GM21390 (cell line): ENCODE results near the gene CYB561D2.

Experiments used
- ATAC-seq: cut with Tn5 transposase; IDR thresholded peaks from one replicate; pipeline ENCODE4 v1.9.1; 2021; ENCODE audit not compliant: unreplicated experiment

Gene CYB561D2

GRCh38 chr3:50358911-50359759 lies 8.5 kb downstream of the CYB561D2 start, which contains the start of gene TMEM115:
TMEM115 (minus strand) TSS chr3:50359521; CDS start chr3:50359063, 458 bp downstream.
- peak; percentile 99 for ATAC-seq

GRCh38 chr3:50359760-50360110 lies 9.1 kb downstream of the CYB561D2 start:
- peak; percentile 3 for ATAC-seq

- ATAC-seq, result no peak
Measured at GRCh38 chr3:50364573-50365079, 14.0 kb downstream of the CYB561D2 start.

GRCh38 chr3:50365080-50365841 lies 14.6 kb downstream of the CYB561D2 start:
- ATAC-seq, result peak; percentile 82

GRCh38 chr3:50365842-50366220 lies 15.2 kb downstream of the CYB561D2 start:
- ATAC-seq, result no peak

- ATAC-seq, result no peak
Measured at GRCh38 chr3:50369012-50369670, 18.5 kb downstream of the CYB561D2 start.

- no peak for ATAC-seq
Measured at GRCh38 chr3:50370594-50370993, 19.9 kb downstream of the CYB561D2 start.

GRCh38 chr3:50371133-50371685 lies 20.5 kb downstream of the CYB561D2 start:
- no peak for ATAC-seq

GRCh38 chr3:50372349-50372748 lies 21.7 kb downstream of the CYB561D2 start:
- no peak for ATAC-seq

- no peak for ATAC-seq
Measured at GRCh38 chr3:50373146-50374051, 22.7 kb downstream of the CYB561D2 start.

- ATAC-seq, result no peak
Measured at GRCh38 chr3:50374363-50375257, 23.9 kb downstream of the CYB561D2 start.

GRCh38 chr3:50375258-50375931 lies 24.7 kb downstream of the CYB561D2 start:
- ATAC-seq, result no peak

GRCh38 chr3:50378024-50378423 lies 27.4 kb downstream of the CYB561D2 start:
- no peak for ATAC-seq

- ATAC-seq, result no peak
Measured at GRCh38 chr3:50378757-50379156, 28.1 kb downstream of the CYB561D2 start.

GRCh38 chr3:50380405-50381085 lies 29.9 kb downstream of the CYB561D2 start:
- ATAC-seq, result no peak

GRCh38 chr3:50381383-50381782 lies 30.7 kb downstream of the CYB561D2 start:
- no peak for ATAC-seq

GRCh38 chr3:50382722-50383121 lies 32.1 kb downstream of the CYB561D2 start:
- no peak for ATAC-seq

GRCh38 chr3:50383750-50384149 lies 33.1 kb downstream of the CYB561D2 start:
- no peak for ATAC-seq
